ENCODE measurements around the gene MAN1A2. TPM values are rescaled to one million over a fixed set of nuclear protein-coding genes. Genes with fewer than 3 reads are reported as not detected.

The MAN1A2 gene
- total RNA-seq, 1 experiment from 2014 or later, result 21.1 TPM

Other genes starting within 250 kb of the MAN1A2 start
- 3.1 and 4.3 TPM in 2 replicates for gene TRIM45, start 245.7 kb upstream of the MAN1A2 start, total RNA-seq (2014; rRNA removed)
- 0.12 TPM in 1 of 2 replicates, not detected in the other for gene VTCN1, start 156.5 kb upstream of the MAN1A2 start, total RNA-seq (2014; rRNA removed)
- 2.2 and 2.4 TPM in 2 replicates for gene TENT5C, start 238.6 kb downstream of the MAN1A2 start, total RNA-seq (2014; rRNA removed)